ENCODE results near the gene NGF. TPM values are rescaled to one million over a fixed set of nuclear protein-coding genes. Genes with fewer than 3 reads are reported as not detected.

Gene NGF
- polyA plus RNA-seq, 3 donors: 1.4 to 2.1 (median 1.4) TPM

DNA sequence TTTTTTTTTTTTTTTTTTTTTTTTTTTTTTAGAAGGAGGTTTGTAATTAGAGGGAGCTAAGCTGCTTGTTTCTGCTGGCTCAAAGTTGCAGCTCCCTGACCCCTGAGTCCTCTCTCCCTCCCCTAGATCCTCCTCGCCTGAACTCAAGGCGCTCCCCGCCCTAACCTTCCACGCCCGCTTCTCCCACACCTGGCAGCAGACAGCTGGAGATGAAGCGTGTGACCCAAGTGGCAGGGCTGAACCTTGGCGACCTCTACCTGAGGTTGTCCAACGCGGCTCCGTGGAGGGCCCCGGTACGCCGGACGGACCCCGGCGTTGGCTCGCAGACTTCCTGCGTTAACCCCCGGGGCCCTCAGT, 795 bp downstream of the NGF start:
- DNase-seq (ENCODE audit: low read depth in 3 of 3, low spot score in 2 of 3): no peak

DNA sequence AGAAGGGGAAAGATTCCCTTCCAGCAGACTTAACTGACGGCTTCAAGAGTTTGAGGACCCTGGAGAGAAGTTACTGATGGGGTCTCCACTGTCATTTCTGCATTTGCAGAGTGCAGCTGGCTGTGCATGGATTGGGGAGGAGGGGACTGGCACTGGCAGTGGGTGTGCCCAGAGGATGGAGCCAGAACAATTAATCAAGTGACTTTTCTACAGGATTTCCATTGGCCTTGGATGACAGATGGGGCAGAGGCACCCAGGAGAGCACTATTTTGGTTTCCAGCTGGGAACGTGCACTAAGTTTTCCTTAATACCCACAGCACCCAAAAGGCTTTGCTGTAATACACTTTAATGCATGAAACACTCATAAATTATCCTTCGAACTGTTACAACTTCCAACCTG, 1.3 kb downstream of the NGF start:
- DNase-seq (ENCODE audit: low read depth in 3 of 3, low spot score in 2 of 3): no peak

DNA sequence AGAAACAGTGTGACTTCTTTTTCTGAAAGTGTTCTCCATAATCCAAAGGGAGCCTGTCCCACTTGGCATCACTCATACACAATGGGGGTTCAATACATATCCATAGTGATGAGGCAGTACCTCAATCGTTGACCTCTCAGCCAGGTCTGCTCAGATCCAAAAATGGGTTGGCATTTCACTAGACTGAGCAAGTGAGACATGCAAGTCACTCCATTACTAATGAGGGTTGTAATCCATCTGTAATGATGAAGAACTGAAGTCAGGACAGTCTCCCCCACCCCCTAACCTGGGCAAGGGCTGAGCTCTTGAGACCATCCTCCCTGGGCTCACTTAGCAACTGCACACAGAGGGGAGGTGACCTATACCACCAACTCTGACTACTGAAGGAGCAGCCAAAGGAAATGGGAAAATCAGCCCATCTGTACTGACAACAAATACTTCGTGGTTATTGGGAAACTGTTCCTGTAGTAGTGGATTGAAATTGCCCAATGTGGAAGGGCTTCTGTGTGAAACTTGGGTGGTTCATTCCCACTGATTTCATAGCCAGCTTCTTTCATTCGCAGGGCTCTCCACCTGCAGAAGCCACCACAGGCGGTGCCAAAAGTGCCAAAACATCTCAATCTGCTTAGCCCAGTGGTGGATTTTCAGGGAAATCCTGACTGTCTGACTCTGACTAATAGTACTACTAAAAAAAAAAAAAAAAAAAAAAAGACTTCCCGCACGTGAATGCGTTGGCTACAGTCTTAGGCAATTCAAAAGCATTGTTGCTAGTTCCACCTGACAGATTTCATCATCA, 5.0 kb downstream of the NGF start:
- DNase-seq (ENCODE audit: low read depth in 3 of 3, low spot score in 2 of 3): no peak

DNA sequence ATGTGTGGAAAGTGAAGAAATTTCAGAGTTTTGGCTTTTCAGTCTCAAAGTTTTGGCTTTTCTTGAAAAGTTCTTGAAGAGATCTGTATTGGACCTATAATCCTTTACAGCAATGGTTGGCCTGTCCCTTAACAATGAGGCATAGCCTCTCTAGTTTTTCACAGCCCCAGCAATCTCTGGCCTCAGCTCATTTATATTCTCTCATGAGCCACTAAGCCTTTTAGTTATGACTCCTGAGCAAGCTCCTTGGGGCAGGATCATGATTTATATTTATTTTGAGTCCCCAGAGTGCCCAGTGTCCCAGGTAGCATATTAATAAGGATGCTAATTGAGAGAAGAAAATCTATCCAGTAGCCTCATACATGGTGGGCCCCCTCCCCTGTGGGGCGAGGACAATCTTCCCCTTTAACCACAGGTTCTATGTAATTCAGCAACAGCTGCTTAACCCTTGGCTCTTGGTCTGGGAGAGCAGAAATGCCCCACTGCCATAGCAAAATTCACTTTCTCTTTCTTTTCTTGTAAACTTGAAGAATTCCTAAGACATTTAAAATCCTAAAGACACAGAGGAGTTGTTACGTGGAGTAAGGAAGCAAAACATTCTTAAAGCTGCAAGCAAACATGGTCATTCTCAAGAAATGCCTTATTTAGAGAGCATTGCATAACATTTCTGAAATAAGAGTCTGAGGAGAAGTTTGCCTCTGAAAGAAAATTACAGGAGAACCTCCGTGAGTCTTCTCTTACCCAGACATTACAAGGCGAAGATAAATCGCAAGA, 6.3 kb downstream of the NGF start:
- DNase-seq (ENCODE audit: low read depth in 3 of 3, low spot score in 2 of 3): no peak

DNA sequence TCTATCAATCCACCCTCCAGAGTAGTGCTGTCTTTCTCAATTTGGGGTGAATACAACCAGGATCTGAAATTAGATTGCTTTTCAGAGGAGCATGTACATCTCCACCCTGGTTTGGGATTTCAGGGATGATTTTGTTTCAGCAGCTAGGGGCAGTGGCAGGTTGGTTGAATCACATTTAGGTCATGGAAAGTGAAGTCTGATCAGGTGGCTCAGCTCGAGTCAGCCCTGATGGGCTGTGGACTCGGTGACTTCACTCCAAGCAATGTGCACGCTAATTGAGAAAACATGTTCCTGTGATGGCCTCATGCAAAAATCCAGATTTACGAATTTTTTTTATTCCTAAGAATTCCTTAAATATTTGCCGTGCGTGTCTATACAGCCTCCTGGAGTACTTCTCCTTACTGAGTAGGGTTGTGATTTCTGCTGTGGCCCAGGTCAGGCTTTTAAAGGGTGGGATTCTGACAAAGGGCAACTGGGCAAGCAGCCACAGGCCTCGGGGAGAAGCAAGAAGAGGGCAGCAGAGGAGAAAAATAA, 7.5 kb downstream of the NGF start:
- no peak for DNase-seq (ENCODE audit: low read depth in 3 of 3, low spot score in 2 of 3)

DNA sequence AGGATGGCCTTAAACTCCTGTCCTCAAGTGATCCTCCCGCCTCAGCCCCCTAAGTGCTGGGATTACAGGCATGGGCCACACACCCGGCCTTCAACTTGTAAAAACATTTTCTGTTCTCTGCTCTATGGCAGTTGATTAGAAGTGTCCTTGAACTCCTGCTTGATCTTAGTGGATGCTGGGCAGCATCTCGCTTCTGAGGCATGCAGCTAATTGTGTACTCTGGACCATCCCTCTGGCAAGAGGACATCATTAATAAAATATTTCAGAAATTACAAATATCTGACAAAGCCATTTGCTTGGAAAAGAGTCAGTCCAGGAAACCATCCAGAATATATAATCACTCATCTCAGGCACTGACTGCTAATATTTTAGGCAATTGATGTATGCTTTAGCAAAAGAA, 8.1 kb downstream of the NGF start:
- no peak for DNase-seq (ENCODE audit: low read depth in 3 of 3, low spot score in 2 of 3)

DNA sequence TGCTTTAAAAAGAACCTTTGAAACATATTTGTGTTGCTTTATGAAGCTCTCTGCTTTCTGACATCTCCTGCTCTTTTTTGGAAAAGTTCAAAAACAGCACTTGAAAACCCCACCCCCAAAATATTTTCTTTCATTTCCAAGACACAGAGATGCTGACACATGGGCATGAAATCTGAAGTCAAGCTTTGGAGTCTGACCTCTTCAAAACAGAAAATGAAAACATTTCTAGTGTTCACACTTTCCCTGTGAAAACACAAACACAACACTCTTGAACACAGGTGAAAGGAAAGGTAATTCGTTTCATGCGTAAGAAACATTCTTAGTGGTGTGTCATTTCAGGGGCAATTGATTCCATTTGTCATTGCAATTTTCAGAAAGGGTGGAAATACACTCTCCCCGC, 10.8 kb downstream of the NGF start:
- no peak for DNase-seq (ENCODE audit: low read depth in 3 of 3, low spot score in 2 of 3)

DNA sequence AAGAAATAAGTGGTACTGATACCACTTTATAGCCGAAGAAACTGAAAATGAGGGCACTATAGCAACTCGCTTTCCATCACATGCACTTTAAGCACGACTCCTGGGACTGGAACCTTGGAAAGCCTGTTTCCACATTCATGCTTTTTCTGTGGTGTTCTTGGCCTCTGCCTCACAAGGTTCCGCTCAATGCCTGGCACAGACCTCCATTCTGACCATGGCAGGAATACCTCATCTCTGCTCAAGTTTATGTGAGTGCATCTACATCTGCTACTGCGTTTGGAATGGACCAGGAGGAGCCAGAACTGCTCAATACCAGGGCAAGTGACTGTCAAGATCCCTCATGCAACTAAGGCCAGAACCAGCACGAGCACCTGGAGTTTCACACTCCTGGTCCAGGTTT, 11.6 kb downstream of the NGF start:
- no peak for DNase-seq (ENCODE audit: low read depth in 3 of 3, low spot score in 2 of 3)

DNA sequence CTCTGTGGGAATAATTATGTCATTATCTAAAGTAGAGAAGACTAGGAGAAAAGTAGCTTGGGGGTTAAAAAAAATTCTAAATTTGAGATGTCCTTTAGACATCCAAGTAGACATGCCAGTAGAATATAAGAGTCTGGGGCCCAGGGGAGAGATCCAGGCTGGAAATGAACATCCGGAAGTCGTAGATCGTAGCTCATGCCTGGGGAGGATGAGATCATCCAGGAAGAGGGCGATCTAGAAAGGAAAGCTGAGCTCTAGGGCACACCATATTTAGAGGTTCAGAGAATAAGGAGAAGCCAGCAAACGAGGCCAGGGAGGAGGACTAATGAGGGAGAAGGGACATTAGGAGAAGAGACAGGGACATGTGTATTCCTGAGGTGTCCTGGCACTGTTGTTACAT, 12.2 kb downstream of the NGF start:
- no peak for DNase-seq (ENCODE audit: low read depth in 3 of 3, low spot score in 2 of 3)

DNA sequence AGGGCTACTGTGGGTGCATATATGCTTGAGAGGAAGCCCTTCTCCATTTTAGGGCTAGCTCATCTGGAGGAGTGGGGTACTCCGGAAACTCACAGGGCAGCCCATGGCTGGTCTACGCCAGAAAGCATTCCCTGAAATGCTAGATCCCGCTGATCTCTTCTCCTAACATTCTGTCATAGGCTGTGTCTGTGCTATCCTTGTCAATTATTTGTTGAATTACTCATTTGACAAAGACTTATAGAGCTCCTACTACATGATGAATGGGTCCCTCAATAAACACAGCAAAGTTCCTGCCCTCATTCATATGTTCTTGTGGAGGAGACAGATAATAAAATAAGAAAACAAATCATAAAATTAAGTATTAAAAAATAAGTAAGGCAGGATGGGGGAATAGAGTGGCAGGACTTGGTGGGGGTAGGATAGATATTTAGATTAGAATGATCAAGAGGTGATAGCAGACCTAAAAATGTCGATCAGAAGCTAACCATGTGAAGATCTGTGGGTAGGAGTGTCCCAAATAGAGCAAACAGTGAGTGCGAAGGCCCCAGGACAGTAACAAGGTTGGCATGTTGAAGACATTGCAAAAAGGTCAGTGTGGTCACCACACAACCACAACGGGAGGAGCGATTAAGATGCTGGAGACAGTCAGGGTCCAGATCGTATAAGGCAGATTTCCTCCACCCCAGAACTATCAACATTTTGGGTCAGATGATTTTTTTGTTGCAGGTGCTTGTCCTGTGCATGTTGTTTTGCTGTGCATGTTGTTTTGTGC, 13.2 kb downstream of the NGF start:
- no peak for DNase-seq (ENCODE audit: low read depth in 3 of 3, low spot score in 2 of 3)

DNA sequence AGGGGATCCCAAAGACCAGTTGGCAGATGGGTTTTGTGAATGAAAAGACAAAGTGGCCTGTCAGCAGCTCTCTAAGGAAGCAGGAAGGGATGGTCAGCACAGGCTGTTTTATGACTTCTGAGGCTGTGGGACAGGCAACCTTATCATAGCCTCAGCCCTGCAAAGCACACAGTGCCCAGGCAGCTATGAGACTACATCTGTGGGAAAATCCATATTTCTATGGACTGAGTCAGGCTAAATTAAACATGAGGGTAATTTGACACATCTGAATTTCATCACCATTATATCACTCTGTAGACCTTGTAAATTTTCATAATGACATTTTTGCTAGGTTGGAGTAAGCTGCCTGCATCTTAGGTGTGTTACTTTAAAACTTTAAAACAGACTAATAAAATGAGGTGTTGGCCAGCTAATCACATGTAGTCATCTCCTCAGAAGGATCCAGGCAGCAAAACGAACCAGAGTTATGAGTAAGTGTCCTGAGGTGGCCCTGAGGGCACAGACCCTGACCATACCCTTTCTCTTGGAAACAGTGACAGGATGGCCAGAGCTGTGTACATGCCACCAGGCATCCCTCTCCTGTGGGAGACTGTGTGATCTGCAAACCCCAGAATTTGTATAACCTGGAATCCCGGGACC, 14.6 kb downstream of the NGF start:
- DNase-seq (ENCODE audit: low read depth in 3 of 3, low spot score in 2 of 3): no peak

DNA sequence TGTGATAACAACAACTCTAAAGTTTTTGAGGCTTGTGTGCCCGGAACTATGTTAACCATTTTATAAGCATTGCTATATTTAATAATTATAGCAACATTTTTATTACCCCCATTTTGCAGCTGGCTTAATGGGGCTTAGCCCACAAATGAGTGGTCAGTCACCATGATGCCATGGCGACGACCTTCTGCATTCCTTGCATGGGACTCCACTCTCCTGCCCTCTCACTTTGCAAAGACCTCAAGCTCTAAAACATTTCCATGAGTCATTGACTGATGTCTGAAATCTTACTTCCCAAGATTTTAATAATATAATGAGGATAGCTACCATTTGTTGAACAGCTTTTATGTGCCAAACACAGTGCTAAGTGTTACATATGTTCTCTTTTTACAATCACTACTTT, 15.4 kb downstream of the NGF start:
- DNase-seq (ENCODE audit: low read depth in 3 of 3, low spot score in 2 of 3): no peak

DNA sequence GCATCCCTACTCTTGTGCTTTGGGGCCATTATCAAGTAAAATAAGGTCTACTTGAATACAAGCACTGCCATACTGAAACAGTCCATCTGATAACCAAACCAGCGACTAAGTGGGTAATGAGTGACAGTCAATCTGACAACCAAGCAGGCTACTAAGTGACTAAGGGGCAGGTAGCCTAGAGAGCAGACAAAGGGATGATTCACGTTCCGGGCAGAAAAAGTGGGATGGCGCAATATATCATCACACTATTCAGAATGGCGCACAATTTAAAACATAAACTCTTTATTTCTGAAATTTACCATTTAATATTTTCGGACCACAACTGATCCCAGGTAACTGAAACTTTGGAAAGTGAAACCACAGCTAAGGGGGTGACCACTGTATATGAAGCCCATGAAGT, 17.7 kb downstream of the NGF start:
- DNase-seq (ENCODE audit: low read depth in 3 of 3, low spot score in 2 of 3): no peak

DNA sequence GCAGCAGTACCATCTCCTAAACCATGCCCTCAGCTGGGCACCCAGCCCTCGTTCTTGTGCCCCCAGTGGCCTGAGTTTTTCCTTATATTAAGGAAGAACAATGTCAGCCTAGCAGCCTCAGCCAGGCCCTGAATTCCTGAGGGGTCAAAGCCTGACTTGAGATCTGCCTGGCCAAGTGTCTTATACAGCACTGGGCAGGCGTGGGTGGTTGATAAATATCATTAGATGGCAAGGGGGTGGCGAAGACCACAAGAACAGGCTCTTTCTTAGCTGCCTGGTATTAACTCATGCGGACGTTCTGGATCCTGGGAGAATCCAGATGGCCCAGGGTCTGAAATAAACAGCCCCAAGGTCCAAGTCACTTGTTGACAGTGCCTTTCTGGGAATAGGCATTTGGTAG, 18.3 kb downstream of the NGF start:
- DNase-seq (ENCODE audit: low read depth in 3 of 3, low spot score in 2 of 3): no peak

DNA sequence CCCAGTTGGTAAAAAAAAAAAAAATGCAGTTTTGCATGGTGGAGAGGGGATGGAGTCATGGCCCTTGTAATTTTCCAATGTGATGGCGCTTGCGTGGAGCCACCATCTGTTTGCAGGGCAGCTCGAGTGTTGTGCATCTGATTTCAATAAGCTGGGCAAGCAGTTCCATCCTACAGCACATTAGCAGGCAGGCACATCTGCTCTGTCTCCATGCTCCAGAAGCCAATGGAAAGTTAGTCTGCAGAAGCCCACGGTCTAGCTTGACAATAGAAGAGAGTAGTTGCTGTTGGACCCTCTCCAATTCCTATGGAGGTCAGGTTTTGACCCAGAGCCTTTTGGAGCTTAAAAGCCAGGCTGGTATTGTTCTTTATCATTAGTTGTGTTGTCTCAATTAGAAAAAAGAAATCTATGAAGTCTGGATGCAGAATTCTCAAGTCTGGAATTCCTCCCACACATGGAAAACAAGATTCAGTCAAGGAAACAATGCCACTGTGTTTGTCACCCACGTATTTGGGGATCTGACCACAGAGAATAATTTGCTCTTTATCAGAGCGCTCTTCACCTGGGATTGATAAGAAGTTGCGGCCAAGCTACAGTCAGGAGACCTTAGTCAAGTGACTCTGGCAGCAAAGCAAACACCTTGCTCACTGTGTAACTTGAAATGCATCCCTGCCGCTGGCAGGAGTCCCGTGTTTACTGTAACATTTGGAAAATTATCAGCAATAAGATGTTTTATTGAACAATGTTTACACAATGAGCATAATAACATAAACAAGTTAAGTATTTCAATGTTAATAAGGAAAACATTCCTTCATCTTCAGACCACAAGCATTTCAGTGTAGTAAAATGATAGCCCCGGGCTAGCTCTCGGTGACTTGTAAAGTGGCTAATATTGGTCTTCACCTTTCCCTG, 20.7 kb downstream of the NGF start:
- no peak for DNase-seq (ENCODE audit: low read depth in 3 of 3, low spot score in 2 of 3)

DNA sequence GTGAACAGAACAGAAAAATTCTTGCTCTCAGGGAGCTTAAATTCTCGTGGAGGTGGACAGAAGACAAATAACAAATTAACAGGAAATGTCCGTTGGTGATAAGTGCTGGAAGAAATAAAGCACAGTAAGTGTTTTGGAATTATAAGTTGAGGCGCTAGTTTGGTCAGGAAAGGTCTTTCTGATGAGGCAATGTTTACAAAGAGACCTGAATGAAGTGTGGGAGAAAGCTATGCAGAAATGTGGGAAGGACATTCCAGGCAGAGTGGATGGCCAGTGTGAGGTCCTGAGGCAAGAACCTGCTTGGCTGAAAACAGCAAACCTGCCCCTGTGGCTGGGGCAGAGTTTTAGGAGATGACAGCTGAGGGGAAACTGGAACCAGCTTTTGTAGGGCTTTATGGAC, 23.3 kb downstream of the NGF start:
- DNase-seq (ENCODE audit: low read depth in 3 of 3, low spot score in 2 of 3): no peak

DNA sequence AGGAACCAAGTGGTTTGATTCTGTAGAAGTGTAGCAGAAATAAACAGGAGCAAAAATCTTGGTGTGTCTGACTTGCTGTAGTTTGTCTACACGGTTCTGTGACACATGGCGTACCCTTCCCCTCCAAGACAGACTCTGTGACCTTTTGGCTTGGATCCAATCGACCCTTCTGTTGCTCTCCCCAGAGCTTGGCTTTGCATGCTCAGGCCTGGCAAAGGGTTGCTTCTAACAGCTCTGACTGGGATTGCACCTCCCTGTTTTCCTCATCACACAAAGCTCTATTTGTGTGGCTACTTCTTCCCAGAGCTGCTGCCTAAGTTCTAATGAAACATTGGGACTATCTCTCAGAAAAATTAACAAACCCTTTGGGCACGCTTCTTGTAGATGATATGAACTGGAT, 24.0 kb downstream of the NGF start:
- DNase-seq (ENCODE audit: low read depth in 3 of 3, low spot score in 2 of 3): no peak

DNA sequence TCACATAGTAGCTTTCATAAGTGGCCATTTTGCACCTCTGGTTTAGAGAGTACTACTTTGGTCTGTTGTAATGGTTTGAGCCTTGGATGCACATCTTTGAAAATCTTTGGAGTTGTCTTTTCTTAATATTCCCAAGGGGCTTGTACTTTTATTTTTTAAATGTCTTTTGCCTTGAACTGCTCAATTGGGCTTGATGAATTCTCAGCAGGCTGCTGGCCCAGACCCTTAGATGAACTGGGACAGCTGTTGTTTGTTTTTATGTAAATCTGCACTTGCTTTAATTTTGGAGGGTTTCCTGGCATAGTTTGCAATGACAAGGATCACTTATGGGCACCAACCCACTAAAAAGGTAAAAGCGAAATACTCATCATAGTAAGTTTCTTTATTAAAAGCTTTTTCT, 24.9 kb downstream of the NGF start:
- DNase-seq (ENCODE audit: low read depth in 3 of 3, low spot score in 2 of 3): no peak

DNA sequence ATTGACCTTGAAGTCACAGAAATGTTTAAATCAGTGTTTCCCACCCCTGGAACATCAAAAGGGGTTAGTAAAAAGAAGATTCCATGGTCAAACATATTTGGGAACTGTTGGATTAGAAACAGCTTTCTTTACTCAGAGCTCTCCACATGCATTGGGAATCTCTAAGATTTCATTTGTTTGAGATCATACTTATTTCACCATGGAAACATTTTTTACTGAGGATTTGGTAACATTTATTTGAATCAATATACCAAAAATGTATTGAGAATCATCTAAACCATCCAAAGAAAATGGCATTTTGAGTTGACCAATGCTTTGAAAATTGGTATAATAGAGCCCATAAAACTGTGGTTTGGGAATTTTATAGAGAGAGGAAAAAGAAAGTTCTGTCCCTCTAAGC, 25.3 kb downstream of the NGF start:
- DNase-seq (ENCODE audit: low read depth in 3 of 3, low spot score in 2 of 3): no peak

DNA sequence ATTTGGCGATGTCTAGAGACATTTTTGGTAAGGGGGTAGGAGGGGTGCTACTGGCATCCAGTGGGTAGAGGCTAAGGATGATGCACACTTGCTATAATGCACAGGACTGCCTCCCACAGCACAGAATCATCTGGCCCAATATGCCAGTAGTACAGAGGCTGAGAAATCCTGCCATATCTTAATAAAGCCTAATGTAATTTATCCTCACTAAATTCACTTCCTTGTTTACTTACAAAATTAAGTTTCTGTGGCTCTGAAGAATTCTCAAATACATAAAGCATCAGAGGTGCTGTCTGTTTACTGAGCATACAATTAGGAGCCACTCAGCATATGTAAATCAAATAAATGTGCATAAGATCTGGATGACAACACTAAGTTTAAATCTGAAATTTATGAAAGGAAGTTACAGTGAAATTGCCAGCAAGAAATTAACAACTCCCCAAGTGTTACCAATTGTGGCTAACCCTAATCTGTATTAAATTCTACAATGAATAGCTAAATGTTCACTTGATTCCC, 26.5 kb downstream of the NGF start:
- no peak for DNase-seq (ENCODE audit: low read depth in 3 of 3, low spot score in 2 of 3)
